ENCODE results near the gene AP5S1. TPM values are rescaled to one million over a fixed set of nuclear protein-coding genes. Genes with fewer than 3 reads are reported as not detected.

Gene AP5S1
- total and polyA plus RNA-seq, 10 of the 15 experiments (the other 5 are each of a cell fraction or from before 2014, with no cell fraction given), result 3.8 to 13.2 (median 7.8) TPM

DNA sequence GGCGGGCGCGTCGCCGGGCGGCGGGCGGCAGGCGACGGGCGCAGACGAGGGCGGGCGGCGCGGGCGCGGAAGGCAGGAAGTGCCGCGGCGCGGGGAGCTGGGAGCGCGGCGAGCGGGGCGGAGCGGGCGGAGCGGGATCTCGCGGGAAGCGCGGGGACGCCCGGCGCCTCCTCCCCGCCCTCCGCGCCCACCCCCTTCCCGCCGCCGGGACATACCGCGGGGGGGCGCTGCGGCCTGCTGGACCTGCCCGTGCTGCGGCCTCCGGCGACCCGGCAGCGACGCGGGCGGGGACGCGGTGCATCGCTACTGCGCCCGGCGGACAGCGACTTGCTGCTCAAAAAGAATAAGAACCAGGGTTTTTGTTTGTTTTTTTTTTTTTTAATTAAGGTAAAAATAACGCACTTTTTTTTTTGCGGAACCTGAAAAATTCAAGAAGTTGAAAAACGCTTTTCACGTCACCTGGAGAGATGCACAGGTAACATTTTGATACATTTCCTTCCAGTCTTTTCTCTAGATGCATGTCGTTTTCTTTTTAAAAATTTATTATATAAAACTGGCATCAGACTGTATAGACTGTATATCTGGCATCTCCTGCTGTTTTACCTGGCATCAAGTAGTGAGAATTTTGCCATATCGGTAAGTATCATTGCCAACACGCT lies 33.6 kb upstream of the AP5S1 start, which contains the start of gene CENPB (continued):
- TF ChIP-seq, protein P1, sequence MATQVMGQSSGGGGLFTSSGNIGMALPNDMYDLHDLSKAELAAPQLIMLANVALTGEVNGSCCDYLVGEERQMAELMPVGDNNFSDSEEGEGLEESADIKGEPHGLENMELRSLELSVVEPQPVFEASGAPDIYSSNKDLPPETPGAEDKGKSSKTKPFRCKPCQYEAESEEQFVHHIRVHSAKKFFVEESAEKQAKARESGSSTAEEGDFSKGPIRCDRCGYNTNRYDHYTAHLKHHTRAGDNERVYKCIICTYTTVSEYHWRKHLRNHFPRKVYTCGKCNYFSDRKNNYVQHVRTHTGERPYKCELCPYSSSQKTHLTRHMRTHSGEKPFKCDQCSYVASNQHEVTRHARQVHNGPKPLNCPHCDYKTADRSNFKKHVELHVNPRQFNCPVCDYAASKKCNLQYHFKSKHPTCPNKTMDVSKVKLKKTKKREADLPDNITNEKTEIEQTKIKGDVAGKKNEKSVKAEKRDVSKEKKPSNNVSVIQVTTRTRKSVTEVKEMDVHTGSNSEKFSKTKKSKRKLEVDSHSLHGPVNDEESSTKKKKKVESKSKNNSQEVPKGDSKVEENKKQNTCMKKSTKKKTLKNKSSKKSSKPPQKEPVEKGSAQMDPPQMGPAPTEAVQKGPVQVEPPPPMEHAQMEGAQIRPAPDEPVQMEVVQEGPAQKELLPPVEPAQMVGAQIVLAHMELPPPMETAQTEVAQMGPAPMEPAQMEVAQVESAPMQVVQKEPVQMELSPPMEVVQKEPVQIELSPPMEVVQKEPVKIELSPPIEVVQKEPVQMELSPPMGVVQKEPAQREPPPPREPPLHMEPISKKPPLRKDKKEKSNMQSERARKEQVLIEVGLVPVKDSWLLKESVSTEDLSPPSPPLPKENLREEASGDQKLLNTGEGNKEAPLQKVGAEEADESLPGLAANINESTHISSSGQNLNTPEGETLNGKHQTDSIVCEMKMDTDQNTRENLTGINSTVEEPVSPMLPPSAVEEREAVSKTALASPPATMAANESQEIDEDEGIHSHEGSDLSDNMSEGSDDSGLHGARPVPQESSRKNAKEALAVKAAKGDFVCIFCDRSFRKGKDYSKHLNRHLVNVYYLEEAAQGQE (IDR thresholded peaks at IDR 0.05; ENCODE audit: low read depth, low read length), result peak; percentile 77
- TF ChIP-seq HDAC2 (IDR thresholded peaks at IDR 0.05), result no peak
- peak; percentile 47 for TF ChIP-seq RUNX3 (IDR thresholded peaks at IDR 0.05; ENCODE audit: low read length)
- TF ChIP-seq, protein P2, sequence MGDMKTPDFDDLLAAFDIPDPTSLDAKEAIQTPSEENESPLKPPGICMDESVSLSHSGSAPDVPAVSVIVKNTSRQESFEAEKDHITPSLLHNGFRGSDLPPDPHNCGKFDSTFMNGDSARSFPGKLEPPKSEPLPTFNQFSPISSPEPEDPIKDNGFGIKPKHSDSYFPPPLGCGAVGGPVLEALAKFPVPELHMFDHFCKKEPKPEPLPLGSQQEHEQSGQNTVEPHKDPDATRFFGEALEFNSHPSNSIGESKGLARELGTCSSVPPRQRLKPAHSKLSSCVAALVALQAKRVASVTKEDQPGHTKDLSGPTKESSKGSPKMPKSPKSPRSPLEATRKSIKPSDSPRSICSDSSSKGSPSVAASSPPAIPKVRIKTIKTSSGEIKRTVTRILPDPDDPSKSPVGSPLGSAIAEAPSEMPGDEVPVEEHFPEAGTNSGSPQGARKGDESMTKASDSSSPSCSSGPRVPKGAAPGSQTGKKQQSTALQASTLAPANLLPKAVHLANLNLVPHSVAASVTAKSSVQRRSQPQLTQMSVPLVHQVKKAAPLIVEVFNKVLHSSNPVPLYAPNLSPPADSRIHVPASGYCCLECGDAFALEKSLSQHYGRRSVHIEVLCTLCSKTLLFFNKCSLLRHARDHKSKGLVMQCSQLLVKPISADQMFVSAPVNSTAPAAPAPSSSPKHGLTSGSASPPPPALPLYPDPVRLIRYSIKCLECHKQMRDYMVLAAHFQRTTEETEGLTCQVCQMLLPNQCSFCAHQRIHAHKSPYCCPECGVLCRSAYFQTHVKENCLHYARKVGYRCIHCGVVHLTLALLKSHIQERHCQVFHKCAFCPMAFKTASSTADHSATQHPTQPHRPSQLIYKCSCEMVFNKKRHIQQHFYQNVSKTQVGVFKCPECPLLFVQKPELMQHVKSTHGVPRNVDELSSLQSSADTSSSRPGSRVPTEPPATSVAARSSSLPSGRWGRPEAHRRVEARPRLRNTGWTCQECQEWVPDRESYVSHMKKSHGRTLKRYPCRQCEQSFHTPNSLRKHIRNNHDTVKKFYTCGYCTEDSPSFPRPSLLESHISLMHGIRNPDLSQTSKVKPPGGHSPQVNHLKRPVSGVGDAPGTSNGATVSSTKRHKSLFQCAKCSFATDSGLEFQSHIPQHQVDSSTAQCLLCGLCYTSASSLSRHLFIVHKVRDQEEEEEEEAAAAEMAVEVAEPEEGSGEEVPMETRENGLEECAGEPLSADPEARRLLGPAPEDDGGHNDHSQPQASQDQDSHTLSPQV (IDR thresholded peaks at IDR 0.05), result 0 out of 2 replicates have a peak, but pooled peaks have one; percentile 53
- TF ChIP-seq, protein P3, sequence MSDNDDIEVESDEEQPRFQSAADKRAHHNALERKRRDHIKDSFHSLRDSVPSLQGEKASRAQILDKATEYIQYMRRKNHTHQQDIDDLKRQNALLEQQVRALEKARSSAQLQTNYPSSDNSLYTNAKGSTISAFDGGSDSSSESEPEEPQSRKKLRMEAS (IDR thresholded peaks at IDR 0.05; ENCODE audit: low read depth, low read length), result 0 out of 2 replicates have a peak, but pooled peaks have one; percentile 3
